Measurements from ENCODE around the gene DPP7.

The DPP7 gene

DNA sequence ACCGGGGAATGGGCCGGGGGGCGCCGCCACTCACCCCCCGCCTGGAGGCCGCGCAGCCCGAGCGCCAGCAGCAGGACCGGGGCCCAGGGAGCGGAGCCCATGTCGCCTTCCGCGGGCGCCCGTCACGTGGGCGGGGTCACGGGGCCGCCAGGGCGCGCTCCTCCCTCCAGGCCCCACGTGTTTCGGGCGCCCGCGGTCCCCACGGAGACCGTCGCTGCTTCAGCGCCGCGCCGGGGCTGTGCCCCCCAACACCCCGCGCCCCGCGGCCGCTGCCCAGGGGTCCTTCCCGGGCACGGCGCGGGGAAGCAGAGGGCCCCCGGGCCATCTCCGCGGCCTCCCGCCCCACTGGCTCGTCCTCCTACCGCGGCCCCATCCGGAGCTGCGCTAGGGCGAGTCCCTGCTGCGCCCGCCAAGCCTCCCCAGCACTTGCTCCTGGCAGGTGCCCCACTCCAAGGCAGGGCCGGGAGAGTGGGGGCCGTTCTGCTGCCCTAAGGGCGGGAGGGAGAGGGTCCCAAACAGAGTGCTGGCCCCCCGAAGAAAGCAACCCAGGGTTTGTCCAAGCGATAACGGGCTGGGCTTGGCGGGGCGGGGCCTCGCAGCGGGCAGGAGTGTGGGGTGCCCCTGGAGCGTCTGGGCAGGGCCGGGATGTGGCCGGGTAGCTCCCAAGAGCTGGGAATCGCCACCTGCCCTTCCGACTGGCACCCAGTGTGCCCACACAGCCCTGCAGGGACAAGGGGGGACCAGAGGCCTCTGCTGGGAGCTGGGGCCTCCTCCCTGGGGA is at the start of gene DPP7:
Gene DPP7, minus strand, starts transcription at position 121 of the 781 bp plus-strand sequence. Its CDS starts 20 bp downstream, at position 101.
- no peak for DNase-seq

DNA sequence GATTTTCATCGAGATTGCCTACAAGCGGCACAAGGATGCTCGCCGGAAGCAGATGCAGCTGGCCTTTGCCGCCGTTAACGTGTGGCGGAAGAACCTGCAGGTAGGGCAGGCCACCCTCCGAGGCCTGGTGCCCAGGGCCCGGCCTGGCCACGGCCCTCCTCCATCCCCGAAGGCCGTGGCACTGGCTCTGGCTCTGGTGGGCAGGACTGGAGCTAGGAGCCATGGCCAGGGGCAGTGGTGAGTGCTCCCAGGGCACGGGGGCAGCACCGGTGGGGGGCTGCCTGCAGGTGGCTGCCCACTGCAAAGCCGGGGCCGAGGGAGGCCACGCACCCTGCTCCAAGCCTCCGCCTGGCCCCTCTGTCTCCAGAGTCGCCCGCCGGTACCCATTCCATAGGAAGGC is 49.3 kb upstream of the DPP7 start:
- no peak for DNase-seq

DNA sequence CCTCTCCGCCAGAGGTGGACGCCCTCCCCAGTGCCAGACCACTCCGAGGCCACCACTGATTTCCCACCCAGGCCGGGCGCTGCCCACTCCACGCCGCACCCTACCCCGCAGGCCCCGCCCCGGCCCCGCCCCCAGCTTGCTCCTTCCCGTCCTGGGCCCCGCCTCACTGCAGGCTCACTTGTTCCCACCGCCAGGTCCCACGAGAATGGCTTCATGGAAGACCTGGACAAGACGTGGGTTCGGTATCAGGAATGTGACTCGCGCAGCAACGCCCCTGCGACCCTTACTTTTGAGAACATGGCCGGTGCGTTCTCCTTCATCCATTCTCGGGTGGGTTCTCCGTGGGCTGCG is 48.8 kb upstream of the DPP7 start:
- DNase-seq: no peak

GRCh38 chr9:137162505-137163364 is 48.2 kb upstream of the DPP7 start:
- DNase-seq: no peak

DNA sequence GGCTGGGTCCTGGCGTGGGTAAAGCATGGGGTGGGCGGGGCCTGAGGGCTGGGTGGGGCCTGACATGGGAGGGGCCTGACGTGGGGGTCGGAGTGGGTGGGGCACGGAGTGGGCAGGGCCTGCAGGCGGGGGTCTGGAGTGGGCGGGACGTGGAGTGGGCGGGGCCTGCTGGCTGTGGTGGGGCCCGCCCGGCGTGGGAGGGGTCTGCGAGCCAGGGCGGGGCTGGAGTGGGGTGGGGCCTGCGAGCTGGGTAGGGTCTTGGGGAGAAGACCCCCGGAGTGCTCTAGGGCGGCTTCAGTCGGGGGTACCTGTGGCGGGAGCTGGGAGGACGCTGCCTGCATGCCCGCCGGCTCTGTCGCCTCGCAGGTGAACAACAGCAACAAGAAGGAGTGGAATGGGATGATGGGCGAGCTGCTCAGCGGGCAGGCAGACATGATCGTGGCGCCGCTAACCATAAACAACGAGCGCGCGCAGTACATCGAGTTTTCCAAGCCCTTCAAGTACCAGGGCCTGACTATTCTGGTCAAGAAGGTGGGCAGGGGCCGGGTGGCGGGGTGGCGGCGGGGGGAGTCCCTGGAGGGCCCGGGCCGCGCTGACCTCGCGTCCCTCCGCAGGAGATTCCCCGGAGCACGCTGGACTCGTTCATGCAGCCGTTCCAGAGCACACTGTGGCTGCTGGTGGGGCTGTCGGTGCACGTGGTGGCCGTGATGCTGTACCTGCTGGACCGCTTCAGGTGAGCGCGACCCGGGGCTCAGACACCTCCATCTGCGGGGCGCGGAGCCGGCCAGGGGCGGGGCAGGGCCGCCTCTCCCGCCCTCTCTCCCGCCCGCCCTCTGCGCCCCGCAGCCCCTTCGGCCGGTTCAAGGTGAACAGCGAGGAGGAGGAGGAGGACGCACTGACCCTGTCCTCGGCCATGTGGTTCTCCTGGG is 47.3 kb upstream of the DPP7 start:
- DNase-seq: no peak

DNA sequence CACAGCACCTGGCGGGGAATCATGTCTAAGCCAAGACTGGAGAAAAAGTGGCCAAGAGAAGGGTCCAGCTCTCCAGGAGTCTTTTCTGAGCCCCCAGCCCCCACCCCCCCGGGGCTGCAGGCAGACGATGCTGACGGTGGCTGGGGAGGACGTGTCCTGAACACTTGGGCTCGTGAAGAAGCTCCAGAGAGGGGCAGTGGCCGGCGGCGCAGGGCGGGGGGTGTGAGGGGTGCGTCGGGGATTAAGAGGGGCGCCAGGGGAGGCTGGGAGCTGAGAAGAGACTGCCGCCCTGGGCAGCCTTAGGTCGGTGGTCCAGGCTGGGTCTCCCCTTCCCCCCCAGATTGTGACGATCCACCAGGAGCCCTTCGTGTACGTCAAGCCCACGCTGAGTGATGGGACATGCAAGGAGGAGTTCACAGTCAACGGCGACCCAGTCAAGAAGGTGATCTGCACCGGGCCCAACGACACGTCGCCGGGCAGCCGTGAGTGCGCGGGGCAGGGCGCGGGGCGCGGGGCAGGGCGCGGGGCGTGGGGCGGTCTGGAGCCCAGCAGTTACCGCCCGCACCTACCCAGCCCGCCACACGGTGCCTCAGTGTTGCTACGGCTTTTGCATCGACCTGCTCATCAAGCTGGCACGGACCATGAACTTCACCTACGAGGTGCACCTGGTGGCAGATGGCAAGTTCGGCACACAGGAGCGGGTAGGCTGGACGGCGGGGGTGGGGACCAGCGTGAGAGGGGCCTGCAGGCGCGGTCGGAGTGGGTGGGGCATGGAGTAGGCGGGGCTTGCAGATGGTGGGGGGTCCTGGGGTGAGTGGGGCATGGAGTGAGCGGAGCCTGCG is 46.4 kb upstream of the DPP7 start:
- DNase-seq: no peak

GRCh38 chr9:137160054-137160425 is 45.5 kb upstream of the DPP7 start:
- no peak for DNase-seq

DNA sequence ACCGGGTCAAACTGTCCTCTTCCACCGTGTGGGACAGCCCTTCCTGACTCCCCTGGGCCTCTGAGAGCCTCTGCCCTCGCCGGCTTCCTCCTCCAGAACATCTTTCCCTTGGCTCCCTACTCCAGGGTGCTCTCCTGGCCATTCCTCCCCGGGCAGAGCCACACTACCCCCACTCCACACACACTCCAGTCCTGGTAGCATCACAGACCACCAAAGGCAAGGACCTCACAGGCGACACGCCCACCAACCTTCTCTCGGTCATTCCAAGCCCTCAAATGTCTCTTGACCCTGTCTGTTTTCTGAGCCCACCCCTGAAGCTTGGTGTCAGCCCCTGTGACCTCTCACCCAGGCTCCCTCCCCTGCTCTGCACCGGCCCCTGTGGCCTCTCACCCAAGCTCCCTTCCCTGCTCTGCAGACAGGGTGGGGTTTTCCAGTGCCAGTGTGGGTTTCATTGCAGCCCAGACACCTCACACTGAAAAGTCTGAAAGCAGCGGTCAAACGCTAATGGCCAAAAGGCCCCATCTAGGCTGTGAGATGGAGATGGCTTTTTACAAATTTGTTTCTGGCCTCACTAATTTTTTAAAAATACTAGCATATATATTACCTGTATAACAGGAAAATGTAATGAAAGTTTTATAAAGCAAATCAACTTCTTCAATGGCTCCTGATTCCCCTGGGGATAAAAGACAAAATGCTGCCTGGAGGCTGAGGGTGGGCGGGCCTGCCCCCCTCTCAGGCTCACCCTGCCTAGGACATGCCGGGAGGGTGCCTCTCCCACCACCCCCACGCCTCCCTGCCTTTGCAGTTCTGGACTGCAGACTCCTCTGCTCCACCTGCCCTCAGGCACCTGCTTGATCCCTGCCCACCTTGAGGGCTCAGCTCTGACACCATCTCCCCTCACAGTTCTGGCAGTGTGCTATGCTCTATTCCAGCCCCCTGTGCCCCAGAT is 44.8 kb upstream of the DPP7 start:
- no peak for DNase-seq

DNA sequence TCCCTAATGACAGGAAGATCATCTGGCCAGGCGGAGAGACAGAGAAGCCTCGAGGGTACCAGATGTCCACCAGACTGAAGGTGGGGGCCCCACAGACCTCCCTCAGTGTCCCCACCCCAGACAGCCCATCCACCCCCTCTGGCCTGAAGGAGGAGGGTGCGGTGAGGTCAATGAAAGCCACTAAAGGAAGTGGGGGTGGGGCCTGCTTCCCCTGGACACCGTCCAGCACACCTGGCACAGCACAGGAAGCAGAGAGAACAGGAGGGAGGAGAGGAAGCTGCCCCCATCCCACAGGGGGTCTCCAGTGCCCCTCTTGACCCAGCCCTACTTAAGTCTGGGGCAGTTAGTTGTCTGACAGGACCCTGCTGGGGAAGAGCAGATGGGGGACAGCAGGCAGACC is 44.1 kb upstream of the DPP7 start:
- DNase-seq: no peak

- DNase-seq: no peak
Observed at GRCh38 chr9:137157618-137158415, 43.3 kb upstream of the DPP7 start.

DNA sequence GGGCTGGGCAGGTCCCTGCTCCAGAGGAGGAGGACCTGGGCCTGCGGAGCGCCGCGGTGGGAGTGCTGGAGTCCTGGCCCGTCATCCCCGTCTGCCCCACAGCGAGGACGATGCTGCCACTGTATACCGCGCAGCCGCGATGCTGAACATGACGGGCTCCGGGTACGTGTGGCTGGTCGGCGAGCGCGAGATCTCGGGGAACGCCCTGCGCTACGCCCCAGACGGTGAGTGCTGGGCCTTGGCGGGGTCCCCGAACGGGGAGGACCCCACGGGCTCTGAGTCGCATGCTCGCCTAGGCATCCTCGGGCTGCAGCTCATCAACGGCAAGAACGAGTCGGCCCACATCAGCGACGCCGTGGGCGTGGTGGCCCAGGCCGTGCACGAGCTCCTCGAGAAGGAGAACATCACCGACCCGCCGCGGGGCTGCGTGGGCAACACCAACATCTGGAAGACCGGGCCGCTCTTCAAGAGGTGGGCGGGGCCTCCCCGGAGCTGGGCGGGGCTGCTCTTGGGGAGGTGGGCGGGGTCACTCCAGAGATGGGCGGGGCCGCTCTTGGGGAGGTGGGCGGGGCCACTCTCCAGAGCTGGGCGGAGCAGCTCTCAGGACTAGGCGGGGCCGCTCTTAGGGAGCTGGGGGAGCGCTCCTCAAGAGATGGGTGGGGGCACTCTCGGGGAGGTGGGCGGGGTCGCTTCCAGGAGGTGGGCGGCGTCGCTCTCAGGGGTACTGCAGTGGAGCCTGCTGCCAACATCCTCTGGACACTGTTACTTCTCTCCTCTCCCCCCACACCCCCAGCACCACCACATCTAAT is 42.2 kb upstream of the DPP7 start:
- no peak for DNase-seq

DNA sequence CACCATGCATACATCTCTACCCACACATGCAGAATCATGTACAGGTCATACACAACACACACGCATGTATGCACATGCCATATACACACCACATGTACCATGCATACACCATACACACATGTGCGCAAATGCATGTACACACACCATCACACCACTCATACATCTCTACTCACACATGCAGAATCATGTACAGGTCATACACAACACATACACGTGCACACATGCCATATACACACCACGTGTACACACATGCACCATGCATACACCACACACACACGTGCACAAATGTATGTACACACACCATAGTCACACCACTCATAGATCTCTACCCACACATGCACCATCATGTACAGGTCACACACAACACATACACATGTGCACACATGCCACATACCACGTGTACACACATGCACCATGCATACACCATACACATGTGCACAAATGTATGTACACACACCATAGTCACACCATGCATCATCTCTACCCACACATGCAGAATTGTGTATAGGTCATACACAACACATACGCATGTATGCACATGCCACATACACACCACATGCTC is 38.4 kb upstream of the DPP7 start:
- no peak for DNase-seq

GRCh38 chr9:137150617-137151457 is 36.3 kb upstream of the DPP7 start:
- no peak for DNase-seq

DNA sequence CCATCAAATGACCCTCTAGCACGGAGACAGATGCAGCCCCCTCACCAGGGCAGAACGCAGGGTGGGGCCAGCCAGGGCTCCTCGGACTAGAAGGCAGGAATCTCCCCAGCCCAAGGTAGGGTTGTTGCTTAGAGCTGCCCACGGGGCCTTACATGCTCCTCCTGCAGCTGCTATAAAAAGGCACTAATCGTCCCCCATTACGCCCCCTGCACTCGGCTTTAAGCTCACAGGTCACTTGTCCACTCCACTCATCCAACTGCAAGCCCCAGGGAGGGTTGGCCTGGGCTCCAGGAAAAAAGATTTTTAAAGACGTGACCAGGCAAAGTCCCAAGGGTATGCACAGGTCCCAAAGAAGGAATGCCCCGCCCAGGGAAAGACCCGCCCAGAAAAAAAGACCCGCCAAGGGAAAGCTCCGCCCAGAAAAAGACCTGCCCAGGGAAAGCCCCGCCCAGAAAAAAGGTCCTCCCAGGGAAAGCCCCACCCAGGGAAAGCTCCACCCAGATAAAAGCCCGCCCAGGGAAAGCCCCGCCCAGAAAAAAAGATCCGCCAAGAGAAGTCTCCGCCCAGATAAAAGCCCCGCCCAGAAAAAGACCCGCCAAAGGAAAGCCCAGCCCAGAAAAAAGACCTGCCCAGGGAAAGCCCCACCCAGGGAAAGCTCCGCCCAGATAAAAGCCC is 35.5 kb upstream of the DPP7 start:
- DNase-seq: no peak

GRCh38 chr9:137149363-137149762 is 34.8 kb upstream of the DPP7 start:
- DNase-seq: no peak

DNA sequence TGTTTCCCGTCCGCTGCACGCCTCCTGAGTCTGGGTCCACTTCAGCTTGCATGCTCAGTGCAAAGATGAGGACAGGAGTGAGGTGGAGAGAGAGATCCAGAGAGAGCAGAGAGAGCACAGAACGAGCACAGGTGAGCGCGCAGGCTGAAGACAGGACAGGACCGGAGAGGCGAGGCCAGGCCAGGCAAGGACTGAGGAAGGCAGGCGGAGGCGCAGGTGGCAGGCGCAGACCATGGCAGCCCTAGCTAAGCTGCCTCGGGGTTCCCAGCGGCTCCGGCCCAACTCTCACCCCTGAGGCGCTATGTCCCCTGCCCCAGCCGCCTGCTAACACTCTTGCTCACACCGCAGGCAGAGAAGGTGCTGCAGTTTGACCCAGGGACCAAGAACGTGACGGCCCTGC is 34.1 kb upstream of the DPP7 start:
- DNase-seq: no peak

DNA sequence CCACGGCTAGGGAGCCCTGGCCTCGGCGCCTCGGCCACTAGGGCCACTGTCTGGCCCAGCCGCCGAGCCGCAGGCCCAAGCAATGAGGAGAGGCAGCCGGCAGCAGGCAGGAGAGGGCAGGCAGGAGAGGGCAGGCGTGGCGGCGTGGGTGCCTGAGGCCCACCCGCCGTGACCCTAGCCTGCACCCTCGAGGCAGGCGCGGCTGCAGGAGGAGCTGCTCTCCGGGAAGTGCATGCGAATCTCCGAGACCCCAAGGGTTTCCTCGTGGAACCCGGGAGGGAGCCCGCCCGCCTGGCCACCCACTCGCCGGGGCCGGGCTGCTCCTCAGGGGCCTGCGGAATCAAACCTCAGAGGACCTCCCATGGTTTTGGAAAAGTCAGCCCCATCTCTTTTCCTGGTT is 33.7 kb upstream of the DPP7 start:
- DNase-seq: no peak

DNA sequence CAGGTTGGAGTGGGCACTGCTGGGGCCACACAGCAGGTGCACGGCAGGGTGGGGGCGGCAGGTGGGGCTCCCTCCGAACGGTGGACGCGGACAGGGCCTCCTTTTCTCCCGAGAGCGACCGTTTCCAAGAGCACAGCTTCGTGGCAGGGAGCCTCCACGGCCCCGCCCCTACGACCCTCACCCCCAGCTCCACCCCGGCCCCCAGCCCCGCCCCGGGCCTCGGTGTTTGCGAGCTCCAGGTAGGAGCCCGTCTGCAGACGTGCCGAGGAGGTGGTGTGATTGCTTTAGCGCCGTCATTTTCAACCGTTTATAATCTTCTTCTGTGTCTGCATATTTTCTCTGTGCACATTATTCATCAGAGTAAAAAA is 33.2 kb upstream of the DPP7 start:
- DNase-seq: no peak

Measured in NCI-H1694 (cell line).